DND-41 (cell line): ENCODE measurements around the gene IL18R1.

ENCODE experiments used
- ATAC-seq: fragments of 200-7000 bp; cut with Tn5 transposase; 3 replicates; pipeline ENCODE4 v1.9.1; 2021; ENCODE audit warnings: low read depth; ENCODE audit not compliant: insufficient read depth
- DNase-seq: peaks from one replicate; pipeline ENCODE4 v3.0.0-alpha.2; 2020
- H2AFZ ChIP-seq: 2 replicates; pipeline ENCODE4 v1.6.0; 2012; ENCODE audit warnings: low read depth, low read length
- H3K27ac ChIP-seq: 2 replicates; pipeline ENCODE4 v1.5.1; 2012; ENCODE audit warnings: low read length, inconsistent platforms
- H3K27me3 ChIP-seq: fragments of 200-600 bp; sonication (generic); 2 replicates; pipeline ENCODE4 v1.6.0; 2012; ENCODE audit warnings: low read length, mild to moderate bottlenecking, inconsistent platforms; ENCODE audit not compliant: insufficient read depth, poor library complexity
- H3K36me3 ChIP-seq: 2 replicates; pipeline ENCODE4 v1.5.1; 2012; ENCODE audit warnings: low read length, inconsistent platforms; ENCODE audit not compliant: insufficient read depth
- H3K4me1 ChIP-seq: 2 replicates; pipeline ENCODE4 v1.5.1; 2012; ENCODE audit warnings: mild to moderate bottlenecking, low read length; ENCODE audit not compliant: insufficient read depth
- H3K4me2 ChIP-seq: 2 replicates; pipeline ENCODE4 v1.6.0; 2012; ENCODE audit warnings: mild to moderate bottlenecking, moderate library complexity, low read length, inconsistent platforms; ENCODE audit not compliant: insufficient read depth
- H3K4me3 ChIP-seq, 2 experiments: fragments of 200-600 bp in 1 of 2; shearing (Covaris generic) in 1 of 2; 2 replicates each; pipeline ENCODE4 v1.5.1; 2012 to 2016; ENCODE audit warnings: inconsistent platforms in 2 of 2, low read length in 2 of 2, mild to moderate bottlenecking in 2 of 2, low read depth in 1 of 2, moderate library complexity in 1 of 2
- H3K79me2 ChIP-seq: 2 replicates; pipeline ENCODE4 v1.6.0; 2012; ENCODE audit warnings: low read length, inconsistent platforms; ENCODE audit not compliant: insufficient read depth
- H3K9ac ChIP-seq: 2 replicates; pipeline ENCODE4 v1.6.0; 2012; ENCODE audit warnings: low read depth, mild to moderate bottlenecking, inconsistent platforms, low read length, moderate library complexity
- H3K9me3 ChIP-seq: 2 replicates; pipeline ENCODE4 v1.5.1; 2012; ENCODE audit warnings: low read length, moderate library complexity, mild to moderate bottlenecking, inconsistent platforms; ENCODE audit not compliant: insufficient read depth, severe bottlenecking
- H4K20me1 ChIP-seq: 2 replicates; pipeline ENCODE4 v1.6.0; 2012; ENCODE audit warnings: low read length; ENCODE audit not compliant: insufficient read depth
- EZH2 ChIP-seq: IDR thresholded peaks from 3 replicates; pipeline ENCODE4 v1.6.1; 2012; ENCODE audit warnings: borderline replicate concordance, low read depth, mild to moderate bottlenecking, moderate library complexity, low read length, inconsistent platforms; ENCODE audit not compliant: severe bottlenecking
- TF ChIP-seq, protein P1 (sequence below): IDR thresholded peaks from 2 replicates; pipeline ENCODE4 v1.5.1; 2012; ENCODE audit warnings: borderline replicate concordance, low read length, moderate library complexity, mild to moderate bottlenecking; ENCODE audit not compliant: poor library complexity, severe bottlenecking; ENCODE audit errors: extremely low read depth

Gene IL18R1

GRCh38 chr2:102422910-102423309 lies 67.3 kb downstream of the IL18R1 start, which contains the start of gene IL18RAP:
Gene IL18RAP, plus strand, starts transcription at chr2:102423160. Its CDS starts 118 bp downstream, at chr2:102423278.
- H4K20me1 ChIP-seq = no peaks in the 10 kb centered on the region
- no peak within 1 kb of the TSS for H3K27ac ChIP-seq
- peaks cover 3% of the 10 kb centered on the region for H3K27me3 ChIP-seq
- H3K4me1 ChIP-seq = peaks cover under 1% of the 10 kb centered on the region; the same call in 1 of the 2 replicates
- no peak within 1 kb of the TSS for H3K9ac ChIP-seq
- no peaks in the 10 kb centered on the region for H3K79me2 ChIP-seq
- no peak within 1 kb of the TSS for H3K4me2 ChIP-seq
- no peak for DNase-seq
- no peaks in the 10 kb centered on the region for H3K36me3 ChIP-seq
- H3K4me3 ChIP-seq = no peak within 1 kb of the TSS
- no peak for ATAC-seq
- TF ChIP-seq EZH2 = no peak
- TF ChIP-seq, protein P1, sequence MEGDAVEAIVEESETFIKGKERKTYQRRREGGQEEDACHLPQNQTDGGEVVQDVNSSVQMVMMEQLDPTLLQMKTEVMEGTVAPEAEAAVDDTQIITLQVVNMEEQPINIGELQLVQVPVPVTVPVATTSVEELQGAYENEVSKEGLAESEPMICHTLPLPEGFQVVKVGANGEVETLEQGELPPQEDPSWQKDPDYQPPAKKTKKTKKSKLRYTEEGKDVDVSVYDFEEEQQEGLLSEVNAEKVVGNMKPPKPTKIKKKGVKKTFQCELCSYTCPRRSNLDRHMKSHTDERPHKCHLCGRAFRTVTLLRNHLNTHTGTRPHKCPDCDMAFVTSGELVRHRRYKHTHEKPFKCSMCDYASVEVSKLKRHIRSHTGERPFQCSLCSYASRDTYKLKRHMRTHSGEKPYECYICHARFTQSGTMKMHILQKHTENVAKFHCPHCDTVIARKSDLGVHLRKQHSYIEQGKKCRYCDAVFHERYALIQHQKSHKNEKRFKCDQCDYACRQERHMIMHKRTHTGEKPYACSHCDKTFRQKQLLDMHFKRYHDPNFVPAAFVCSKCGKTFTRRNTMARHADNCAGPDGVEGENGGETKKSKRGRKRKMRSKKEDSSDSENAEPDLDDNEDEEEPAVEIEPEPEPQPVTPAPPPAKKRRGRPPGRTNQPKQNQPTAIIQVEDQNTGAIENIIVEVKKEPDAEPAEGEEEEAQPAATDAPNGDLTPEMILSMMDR = no peak
- no peak within 1 kb of the TSS for H2AFZ ChIP-seq
- no peaks in the 10 kb centered on the region for H3K9me3 ChIP-seq

- Histone ChIP-seq H2AFZ (no peak overlapping the region), H3K79me2 (no peaks in the 10 kb centered on the region), H3K9ac (no peak overlapping the region), H3K27me3 (peaks cover 3% of the 10 kb centered on the region), H3K27ac (no peak overlapping the region), H3K36me3 (no peaks in the 10 kb centered on the region), H3K4me3 (no peak overlapping the region), H3K9me3 (no peaks in the 10 kb centered on the region), H4K20me1 (no peaks in the 10 kb centered on the region), H3K4me2 (no peak overlapping the region), H3K4me1 (no peaks in the 10 kb centered on the region)
- DNase-seq = no peak
- ATAC-seq = no peak
- TF ChIP-seq, protein P1 = no peak
- TF ChIP-seq EZH2 = no peak
Measured at GRCh38 chr2:102423368-102423767, 67.8 kb downstream of the IL18R1 start.

- no peaks in the 10 kb centered on the region for H3K9me3 ChIP-seq
- no peak for TF ChIP-seq EZH2
- TF ChIP-seq, protein P1 = no peak
- peaks cover 3% of the 10 kb centered on the region for H3K27me3 ChIP-seq
- H3K27ac ChIP-seq = no peak overlapping the region
- ATAC-seq (no peak), DNase-seq (no peak)
- no peak overlapping the region for H2AFZ ChIP-seq
- no peaks in the 10 kb centered on the region for H4K20me1 ChIP-seq
- no peaks in the 10 kb centered on the region for H3K36me3 ChIP-seq
- H3K4me1 ChIP-seq = no peaks in the 10 kb centered on the region
- no peak overlapping the region for H3K9ac ChIP-seq
- no peak overlapping the region for H3K4me2 ChIP-seq
- no peak overlapping the region for H3K4me3 ChIP-seq
- H3K79me2 ChIP-seq = no peaks in the 10 kb centered on the region
Measured at GRCh38 chr2:102424754-102425153, 69.2 kb downstream of the IL18R1 start.

DNA sequence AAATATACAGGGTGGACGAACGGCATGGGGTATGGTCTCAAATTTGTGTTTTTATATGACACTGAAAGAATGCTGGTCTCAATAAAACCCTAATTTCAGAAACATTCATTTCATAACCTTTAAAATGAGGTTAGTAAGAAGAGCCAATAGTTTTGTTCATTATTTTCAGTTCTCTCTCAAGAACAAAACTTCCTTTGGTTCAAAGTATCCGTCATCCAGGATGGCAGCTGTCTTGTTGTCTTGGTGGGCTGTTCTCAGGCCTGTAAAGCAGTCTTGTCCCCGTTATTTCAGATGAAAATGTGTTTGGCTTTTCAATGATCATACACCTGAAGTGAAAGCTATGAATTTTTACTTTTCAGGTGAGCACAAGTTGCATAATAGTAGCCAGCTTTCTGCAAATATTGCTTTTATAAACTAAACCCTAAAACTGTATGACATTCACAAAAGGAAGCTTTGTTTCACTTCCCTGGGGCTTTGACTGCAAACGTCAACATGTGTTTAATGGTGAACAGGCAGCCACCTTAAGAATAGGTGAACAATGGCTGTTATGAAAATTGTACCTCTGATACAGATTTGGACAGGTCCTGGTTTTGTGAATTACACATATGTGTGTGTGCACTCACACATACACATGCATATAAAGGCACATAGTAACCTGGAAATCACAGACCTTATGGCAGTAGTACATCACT lies 70.0 kb downstream of the IL18R1 start:
- no peak for DNase-seq
- Histone ChIP-seq H3K27me3 (peaks cover 3% of the 10 kb centered on the region), H3K4me2 (no peak overlapping the region), H3K27ac (no peak overlapping the region), H4K20me1 (no peaks in the 10 kb centered on the region), H3K79me2 (no peaks in the 10 kb centered on the region), H3K36me3 (no peaks in the 10 kb centered on the region), H3K9me3 (no peaks in the 10 kb centered on the region), H3K4me1 (no peaks in the 10 kb centered on the region), H3K9ac (no peak overlapping the region), H3K4me3 (no peak overlapping the region), H2AFZ (no peak overlapping the region)
- TF ChIP-seq EZH2 = no peak
- TF ChIP-seq, protein P1 = no peak
- no peak for ATAC-seq
